NCI-H1694 treated with DMSO at 0.1 percent for 48 hours (cell line): ENCODE measurements around the gene LPP.

Source experiments
- DNase-seq: peaks from one replicate; lab custom pipeline; 2025; lab: John Stamatoyannopoulos, UW

Gene LPP

GRCh38 chr3:188248036-188248561 is 94.1 kb downstream of the LPP start:
- DNase-seq, result no peak

- no peak for DNase-seq
These were observed 99.3 kb downstream of the LPP start for GRCh38 chr3:188253123-188253793.

GRCh38 chr3:188253800-188254452 is 100.0 kb downstream of the LPP start:
- DNase-seq, result no peak

GRCh38 chr3:188254520-188255070 is 100.6 kb downstream of the LPP start:
- DNase-seq, result no peak

GRCh38 chr3:188255190-188255589 is 101.2 kb downstream of the LPP start:
- no peak for DNase-seq

GRCh38 chr3:188256758-188257157 is 102.8 kb downstream of the LPP start:
- DNase-seq, result no peak

GRCh38 chr3:188257384-188258026 is 103.5 kb downstream of the LPP start:
- DNase-seq, result no peak

GRCh38 chr3:188259191-188259590 is 105.2 kb downstream of the LPP start:
- no peak for DNase-seq

GRCh38 chr3:188259596-188259995 is 105.6 kb downstream of the LPP start:
- no peak for DNase-seq

- no peak for DNase-seq
These were observed 107.1 kb downstream of the LPP start for GRCh38 chr3:188261011-188261410.

- DNase-seq, result no peak
These were observed 108.5 kb downstream of the LPP start for GRCh38 chr3:188262488-188262887.

- DNase-seq, result no peak
These were observed 109.1 kb downstream of the LPP start for GRCh38 chr3:188262913-188263683.

GRCh38 chr3:188264226-188265207 is 110.6 kb downstream of the LPP start:
- no peak for DNase-seq

GRCh38 chr3:188266562-188267274 is 112.8 kb downstream of the LPP start:
- DNase-seq, result no peak

GRCh38 chr3:188267790-188268335 is 113.9 kb downstream of the LPP start:
- no peak for DNase-seq

GRCh38 chr3:188268336-188268735 is 114.4 kb downstream of the LPP start:
- DNase-seq, result no peak

GRCh38 chr3:188269040-188269439 is 115.1 kb downstream of the LPP start:
- no peak for DNase-seq

GRCh38 chr3:188270423-188270972 is 116.5 kb downstream of the LPP start:
- DNase-seq, result no peak

GRCh38 chr3:188271226-188271914 is 117.4 kb downstream of the LPP start:
- no peak for DNase-seq
